Lung (tissue), 12 donors: ENCODE measurements around the gene SPCS3. TPM values are rescaled to one million over a fixed set of nuclear protein-coding genes. Genes with fewer than 3 reads are reported as not detected.

Source experiments
- ATAC-seq: fragments of 200-7000 bp; cut with Tn5 transposase; one replicate; pipeline ENCODE4 v1.9.1; 2020; ENCODE audit warnings: moderate number of reproducible peaks; ENCODE audit not compliant: insufficient read depth, low FRiP score
- DNase-seq, 3 donors: peaks; one replicate each; pipeline ENCODE4 v3.0.0-alpha.2; 2013 to 2017
- H3K27ac ChIP-seq, 2 donors: one replicate each; pipeline ENCODE4 v1.5.1; 2013; ENCODE audit warnings: mild to moderate bottlenecking in 2 of 2, moderate library complexity in 2 of 2, control low read depth in 1 of 2, inconsistent platforms in 1 of 2, low read depth in 1 of 2, low read length in 1 of 2
- H3K27me3 ChIP-seq, 3 donors: one replicate each; pipeline ENCODE4 v1.5.1; 2013; ENCODE audit warnings: low read length in 2 of 3; ENCODE audit not compliant: control insufficient read depth in 3 of 3, insufficient read depth in 3 of 3
- H3K36me3 ChIP-seq, 4 donors: one replicate each; pipeline ENCODE4 v1.5.1; 2013; ENCODE audit warnings: low read length in 4 of 4, mild to moderate bottlenecking in 1 of 4, moderate library complexity in 1 of 4; ENCODE audit not compliant: control insufficient read depth in 4 of 4, insufficient read depth in 4 of 4
- H3K4me1 ChIP-seq, 5 donors: one replicate each; pipeline ENCODE4 v1.5.1; 2013; ENCODE audit warnings: low read length in 5 of 5, mild to moderate bottlenecking in 2 of 5, moderate library complexity in 1 of 5; ENCODE audit not compliant: control insufficient read depth in 5 of 5, insufficient read depth in 5 of 5
- H3K4me3 ChIP-seq: one replicate; pipeline ENCODE4 v1.5.1; 2013; ENCODE audit warnings: mild to moderate bottlenecking, control low read depth, moderate library complexity
- H3K9ac ChIP-seq, 2 donors: one replicate each; pipeline ENCODE4 v1.5.1; 2013; ENCODE audit warnings: low read length in 2 of 2, control low read depth in 1 of 2; ENCODE audit not compliant: insufficient read depth in 1 of 2
- H3K9me3 ChIP-seq, 4 donors: one replicate each; pipeline ENCODE4 v1.5.1; 2013; ENCODE audit warnings: low read length in 3 of 4, mild to moderate bottlenecking in 1 of 4, moderate library complexity in 1 of 4; ENCODE audit not compliant: control insufficient read depth in 4 of 4, insufficient read depth in 3 of 4
- CTCF ChIP-seq: IDR thresholded peaks from 2 replicates; pipeline ENCODE4 v1.5.1; 2012; ENCODE audit warnings: mild to moderate bottlenecking; ENCODE audit errors: control extremely low read depth, extremely low read depth
- WGBS, 2 donors: extraction: QIAGEN DNeasy Blood & Tissue Kit; methylation state at CpG; one replicate each; pipeline ENCODE4 v1.1.7; 2013; 5-methylcytosine and 5-hydroxymethylcytosine counted together
- polyA plus RNA-seq, 2 donors: library from polyadenylated mRNA; stranded (reverse); fragments of 200-250 nt; gene quantifications; one replicate each; pipeline ENCODE4 v1.2.1, GENCODE V29; 2013
- total RNA-seq, 2 donors: library from RNA; depleted of rRNA in 1 of 2; stranded (reverse); fragments of >200 nt in 1 of 2; gene quantifications; one replicate each; pipeline ENCODE4 v1.2.1, GENCODE V29; 2014 to 2021
- donor health status: control.
- donor health status: control.
- donor health status: Bipolar disorder and iron deficiency.
- donor health status: healthy.
- donor health status: DM: yes; HTN: yes; CAD: no.

SPCS3 gene
- total and polyA plus RNA-seq, 4 donors = 39.4 to 170 (median 85.8) TPM

DNA sequence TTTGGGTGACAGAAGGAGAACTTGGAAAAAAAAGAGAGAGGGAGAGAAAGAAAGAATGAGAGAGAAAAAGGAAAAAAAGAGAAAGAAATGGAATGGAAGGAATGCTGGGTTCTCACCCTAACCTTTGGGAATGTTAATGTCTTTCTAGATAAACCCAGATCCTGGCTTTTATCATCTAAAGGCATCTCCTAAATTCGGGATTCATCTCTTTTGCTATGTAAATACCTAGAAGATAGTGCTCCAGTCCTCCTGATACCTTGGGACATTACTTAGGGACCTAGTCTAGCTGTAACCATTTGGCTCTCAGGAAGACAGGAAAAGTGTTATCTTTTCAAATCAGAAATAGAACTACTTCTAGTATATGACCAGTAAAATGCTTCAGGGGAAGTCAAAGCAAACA is 15.8 kb upstream of the SPCS3 start:
- WGBS, 2 donors = 22 to 23% methylated on average over 1 of the region's 1 CpG
- DNase-seq (no peak), ATAC-seq (no peak)
- Histone ChIP-seq H3K9me3 (no peaks in the 10 kb centered on the region), H3K27ac (no peak overlapping the region), H3K4me3 (no peak overlapping the region), H3K9ac (no peak overlapping the region), H3K27me3 (no peaks in the 10 kb centered on the region), H3K36me3 (no peaks in the 10 kb centered on the region), H3K4me1 (no peaks in the 10 kb centered on the region)
- no peak for TF ChIP-seq CTCF

DNA sequence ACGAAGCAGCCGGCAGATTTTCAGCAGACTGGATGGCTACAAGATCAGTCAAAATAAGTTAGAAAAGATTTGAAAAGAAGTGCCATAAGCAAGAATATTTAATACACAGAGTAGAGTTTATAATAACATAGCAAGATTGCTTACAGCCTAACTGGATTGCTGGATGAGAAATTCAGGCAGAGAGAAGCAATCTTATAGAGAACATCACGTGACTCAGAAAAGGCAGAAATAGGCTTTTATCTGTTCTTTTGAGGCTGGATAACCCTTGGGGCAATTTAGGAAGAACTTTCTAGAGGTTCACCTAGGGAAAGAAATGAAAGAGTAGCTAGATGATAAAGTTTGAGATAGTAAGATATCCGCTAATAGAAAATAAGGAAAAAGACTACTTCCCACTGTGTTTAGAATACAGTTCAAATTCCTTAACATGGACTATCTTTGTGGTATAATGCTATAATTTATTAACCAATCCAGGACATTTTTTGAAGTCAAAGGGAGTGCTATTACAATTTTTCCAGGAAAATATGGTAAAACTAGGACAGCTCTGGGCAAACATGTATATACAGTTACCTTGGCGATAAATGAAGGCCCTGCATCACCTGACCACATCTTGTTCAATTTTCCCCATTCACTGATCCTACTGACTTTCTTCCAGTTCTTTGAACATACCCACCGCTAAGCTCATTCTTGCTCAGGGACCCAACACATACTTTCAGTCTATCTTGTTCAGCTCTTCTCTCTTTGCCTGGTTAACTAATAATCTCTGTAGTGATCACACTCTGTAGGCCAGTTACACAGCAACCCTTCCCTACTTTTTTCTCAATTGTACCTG is 12.7 kb upstream of the SPCS3 start:
- H3K27me3 ChIP-seq = no peaks in the 10 kb centered on the region
- ATAC-seq (no peak), DNase-seq (no peak)
- H3K9ac ChIP-seq = no peak overlapping the region
- no peaks in the 10 kb centered on the region for H3K36me3 ChIP-seq
- H3K27ac ChIP-seq = no peak overlapping the region
- H3K4me3 ChIP-seq = no peak overlapping the region
- WGBS, 2 donors = 84% methylated on average over 6 of the region's 6 CpGs
- H3K9me3 ChIP-seq = no peaks in the 10 kb centered on the region
- TF ChIP-seq CTCF = no peak
- no peaks in the 10 kb centered on the region for H3K4me1 ChIP-seq

- no peak overlapping the region for H3K27ac ChIP-seq
These were observed 12.2 kb upstream of the SPCS3 start for GRCh38 chr4:176307666-176307930.

More at GRCh38 chr4:176307666-176307930, 12.2 kb upstream of the SPCS3 start:
- Histone ChIP-seq H3K9ac (no peak overlapping the region), H3K9me3 (no peaks in the 10 kb centered on the region), H3K4me3 (no peak overlapping the region), H3K36me3 (no peaks in the 10 kb centered on the region), H3K27me3 (no peaks in the 10 kb centered on the region), H3K4me1 (no peaks in the 10 kb centered on the region)
- DNase-seq (no peak), ATAC-seq (no peak)
- 78 to 85% methylated on average over 6 of the region's 6 CpGs for WGBS, 2 donors
- TF ChIP-seq CTCF = no peak
